Glutamatergic neuron (in vitro differentiated cells): ENCODE results near the gene TMEM63B. TPM values are rescaled to one million over a fixed set of nuclear protein-coding genes. Genes with fewer than 3 reads are reported as not detected.
"Not testable (repeated sequence)": the region's sequence is repeated elsewhere in the genome, so short reads cannot be mapped to it uniquely, and the experiment has no call there.

Experiments used
- DNase-seq: peaks from one replicate; pipeline ENCODE4 v3.0.0; 2022
- H3K27ac Mint-ChIP-seq: one replicate; pipeline ENCODE4 v1.8.0; 2020; ENCODE audit warnings: mild to moderate bottlenecking, mixed read lengths, inconsistent platforms; ENCODE audit not compliant: unreplicated experiment
- H3K27me3 Mint-ChIP-seq: one replicate; pipeline ENCODE4 v1.8.0; 2020; ENCODE audit warnings: mild to moderate bottlenecking, moderate library complexity, mixed read lengths, inconsistent platforms; ENCODE audit not compliant: unreplicated experiment
- H3K36me3 Mint-ChIP-seq: one replicate; pipeline ENCODE4 v1.8.0; 2020; ENCODE audit warnings: mild to moderate bottlenecking, mixed read lengths, inconsistent platforms; ENCODE audit not compliant: unreplicated experiment
- H3K4me1 Mint-ChIP-seq: one replicate; pipeline ENCODE4 v1.8.0; 2020; ENCODE audit warnings: mild to moderate bottlenecking, low read depth, mixed read lengths, inconsistent platforms; ENCODE audit not compliant: unreplicated experiment
- H3K4me3 Mint-ChIP-seq: one replicate; pipeline ENCODE4 v1.8.0; 2020; ENCODE audit warnings: mild to moderate bottlenecking, mixed read lengths, inconsistent platforms; ENCODE audit not compliant: unreplicated experiment
- H3K9me3 Mint-ChIP-seq: one replicate; pipeline ENCODE4 v1.8.0; 2020; ENCODE audit warnings: mild to moderate bottlenecking, moderate library complexity, mixed read lengths, inconsistent platforms; ENCODE audit not compliant: unreplicated experiment
- CTCF ChIP-seq: fragments of 200-600 bp; sonication (generic); IDR thresholded peaks from one replicate; pipeline ENCODE4 v1.5.0; 2021; ENCODE audit not compliant: partially characterized antibody, unreplicated experiment
- total RNA-seq: library from RNA; stranded (reverse); fragmentation: NEBNext Ultra II Directional; extraction: Animal tissue kit (Norgen Biotek cat#: 25700); gene quantifications from one replicate; pipeline ENCODE4 v1.2.1, GENCODE V29; 2021; ENCODE audit not compliant: unreplicated experiment

The TMEM63B gene
- total RNA-seq, 1 donor from 2014 or later = 148 TPM

- H3K9me3 Mint-ChIP-seq = peaks cover 3% of the 10 kb centered on the region
- TF ChIP-seq CTCF = no peak
- H3K27me3 Mint-ChIP-seq = peaks cover 7% of the 10 kb centered on the region
- DNase-seq = no peak
- H3K4me1 Mint-ChIP-seq = peaks cover 4% of the 10 kb centered on the region
- H3K36me3 Mint-ChIP-seq = no peaks in the 10 kb centered on the region
- H3K4me3 Mint-ChIP-seq = no peak overlapping the region
- H3K27ac Mint-ChIP-seq = no peak overlapping the region
Measured at GRCh38 chr6:44091981-44092884, 35.1 kb upstream of the TMEM63B start.

GRCh38 chr6:44093066-44093465 is 34.3 kb upstream of the TMEM63B start:
- Mint-ChIP-seq H3K9me3 (peaks cover 3% of the 10 kb centered on the region), H3K4me1 (peaks cover 5% of the 10 kb centered on the region), H3K27ac (no peak overlapping the region), H3K4me3 (no peak overlapping the region), H3K27me3 (peaks cover 7% of the 10 kb centered on the region), H3K36me3 (no peaks in the 10 kb centered on the region)
- DNase-seq = no peak
- no peak for TF ChIP-seq CTCF

- no peak overlapping the region for H3K27ac Mint-ChIP-seq
- no peak for TF ChIP-seq CTCF
- H3K27me3 Mint-ChIP-seq = peaks cover 7% of the 10 kb centered on the region
- H3K4me3 Mint-ChIP-seq = no peak overlapping the region
- H3K36me3 Mint-ChIP-seq = no peaks in the 10 kb centered on the region
- H3K4me1 Mint-ChIP-seq = peaks cover 5% of the 10 kb centered on the region
- peaks cover 3% of the 10 kb centered on the region for H3K9me3 Mint-ChIP-seq
- no peak for DNase-seq
Measured at GRCh38 chr6:44093750-44094402, 33.5 kb upstream of the TMEM63B start.

- no peak overlapping the region for H3K27ac Mint-ChIP-seq
- H3K4me3 Mint-ChIP-seq = no peak overlapping the region
- peaks cover 7% of the 10 kb centered on the region for H3K27me3 Mint-ChIP-seq
- TF ChIP-seq CTCF = no peak
- H3K36me3 Mint-ChIP-seq = no peaks in the 10 kb centered on the region
- peaks cover 5% of the 10 kb centered on the region for H3K4me1 Mint-ChIP-seq
- DNase-seq = no peak
- H3K9me3 Mint-ChIP-seq = peaks cover 3% of the 10 kb centered on the region
Measured at GRCh38 chr6:44094403-44095242, 32.7 kb upstream of the TMEM63B start.

- H3K4me1 Mint-ChIP-seq, H3K27ac Mint-ChIP-seq, H3K4me3 Mint-ChIP-seq, H3K36me3 Mint-ChIP-seq, H3K27me3 Mint-ChIP-seq, H3K9me3 Mint-ChIP-seq, DNase-seq: not testable (repeated sequence)
Measured at GRCh38 chr6:44095243-44095623, 32.1 kb upstream of the TMEM63B start.
